HG02678 (cell line): ENCODE data around the gene MAPK9.
"Not testable (repeated sequence)": the region's sequence is repeated elsewhere in the genome, so short reads cannot be mapped to it uniquely, and the experiment has no call there.

ENCODE experiments used
- ATAC-seq: cut with Tn5 transposase; IDR thresholded peaks from one replicate; pipeline ENCODE4 v1.9.1; 2021; ENCODE audit warnings: mild to moderate bottlenecking, moderate library complexity; ENCODE audit not compliant: unreplicated experiment

MAPK9 gene

DNA sequence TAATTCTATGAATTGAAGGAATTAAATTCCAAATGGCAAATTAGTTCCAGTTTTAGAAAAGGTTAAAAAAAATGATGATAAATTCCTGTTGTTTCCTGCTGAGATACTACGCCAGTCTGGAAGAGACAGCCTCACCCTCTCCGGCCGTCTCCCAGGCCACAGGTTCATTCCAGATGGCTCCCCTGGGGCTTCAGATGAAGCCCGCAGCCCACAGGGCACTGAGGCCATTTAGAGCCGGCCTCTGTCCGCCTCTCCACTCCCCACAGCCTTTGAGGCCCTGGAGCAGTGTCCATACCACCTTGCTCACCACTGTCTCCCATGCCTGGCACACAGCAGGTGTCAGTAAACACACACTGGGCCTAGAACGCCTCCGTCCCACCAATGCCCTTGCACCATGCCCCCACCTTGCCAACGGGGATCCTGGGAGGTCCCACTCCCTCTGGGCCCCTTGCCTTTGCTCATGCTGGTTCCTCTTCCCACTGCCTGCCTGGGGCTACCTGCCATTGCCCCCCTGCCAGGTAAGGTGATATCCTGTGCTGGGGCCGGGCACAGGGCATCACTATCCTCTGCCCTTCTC, 35.2 kb upstream of the MAPK9 start:
- no peak for ATAC-seq

- no peak for ATAC-seq
Observed at GRCh38 chr5:180324601-180324950, 32.7 kb upstream of the MAPK9 start.

DNA sequence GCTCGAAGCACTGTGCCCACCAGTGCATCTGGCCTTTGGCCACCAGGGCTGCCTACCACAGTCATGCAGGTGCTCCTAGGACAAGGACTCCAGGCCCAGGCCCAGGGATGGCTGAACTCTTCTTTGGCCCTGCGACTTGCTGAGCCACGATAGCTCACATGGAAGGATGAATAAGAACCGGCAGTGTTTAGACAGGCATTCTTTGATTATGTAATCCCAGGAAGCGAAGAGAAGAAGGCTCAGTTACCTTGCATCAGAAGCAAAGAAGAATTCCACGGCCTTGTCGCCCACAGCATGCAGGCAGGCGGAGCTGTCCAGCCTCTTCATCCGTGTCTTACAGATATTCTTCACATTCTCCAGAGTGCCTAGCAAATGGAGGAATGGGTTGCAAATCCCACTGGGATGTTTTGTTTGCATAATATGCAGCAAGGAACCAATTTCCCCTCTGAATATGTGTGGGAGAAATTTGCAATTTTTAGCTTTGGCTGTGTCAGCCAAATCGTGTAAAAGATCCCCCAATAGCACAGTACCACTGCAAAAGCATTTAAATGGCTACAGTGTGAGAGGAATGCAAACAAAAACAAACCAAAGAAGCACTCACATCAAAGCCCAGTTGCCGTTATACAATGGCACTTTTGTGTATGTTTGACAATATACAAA, 32.2 kb upstream of the MAPK9 start:
- no peak for ATAC-seq

- no peak for ATAC-seq
Observed at GRCh38 chr5:180323160-180323559, 31.3 kb upstream of the MAPK9 start.

GRCh38 chr5:180318456-180319089, 26.7 kb upstream of the MAPK9 start:
- no peak for ATAC-seq

GRCh38 chr5:180316586-180316985, 24.7 kb upstream of the MAPK9 start:
- ATAC-seq: no peak

GRCh38 chr5:180315762-180316212, 23.9 kb upstream of the MAPK9 start:
- ATAC-seq: peak; percentile 69

GRCh38 chr5:180313677-180314505, 22.0 kb upstream of the MAPK9 start:
- no peak for ATAC-seq

DNA sequence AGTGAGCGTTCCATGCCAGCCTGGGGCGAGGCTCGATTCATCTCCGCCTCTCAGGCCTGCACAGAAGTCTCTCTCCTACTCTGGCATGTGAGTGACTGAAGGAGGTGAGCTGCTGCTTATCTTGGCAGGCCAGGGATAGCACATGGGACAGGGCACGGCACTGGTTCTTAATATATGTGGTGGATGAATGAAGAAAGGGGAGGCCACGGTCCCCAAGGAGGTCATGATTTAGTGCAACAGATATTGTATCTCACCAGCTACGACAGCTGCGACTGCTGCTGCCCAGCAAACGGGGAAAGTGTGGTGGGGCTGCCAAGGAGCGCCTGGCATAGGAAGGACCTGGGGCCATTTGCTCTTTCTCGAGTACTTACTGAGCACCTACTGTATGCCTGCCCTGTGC, 19.3 kb upstream of the MAPK9 start:
- ATAC-seq: no peak

DNA sequence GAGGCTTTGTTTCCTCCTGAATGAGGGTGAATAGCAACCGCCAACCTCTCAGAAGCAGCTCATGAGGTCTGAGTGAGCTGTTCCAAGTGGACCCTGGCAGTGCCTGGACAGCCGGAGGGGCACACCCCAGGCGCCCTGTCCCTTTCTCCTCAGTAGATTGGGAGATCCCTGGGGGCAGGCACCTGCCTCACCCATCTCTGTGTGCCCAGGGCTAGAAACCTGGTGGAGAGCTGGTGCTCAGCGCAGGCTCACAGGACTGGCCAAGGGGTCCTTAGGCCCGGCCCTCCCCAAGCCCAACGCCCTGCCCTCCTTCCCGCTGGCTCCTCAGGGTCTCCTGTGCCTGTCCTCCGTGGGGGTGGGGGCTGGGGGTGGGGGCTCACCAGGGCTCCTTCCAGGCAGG, 14.9 kb upstream of the MAPK9 start:
- ATAC-seq: no peak

DNA sequence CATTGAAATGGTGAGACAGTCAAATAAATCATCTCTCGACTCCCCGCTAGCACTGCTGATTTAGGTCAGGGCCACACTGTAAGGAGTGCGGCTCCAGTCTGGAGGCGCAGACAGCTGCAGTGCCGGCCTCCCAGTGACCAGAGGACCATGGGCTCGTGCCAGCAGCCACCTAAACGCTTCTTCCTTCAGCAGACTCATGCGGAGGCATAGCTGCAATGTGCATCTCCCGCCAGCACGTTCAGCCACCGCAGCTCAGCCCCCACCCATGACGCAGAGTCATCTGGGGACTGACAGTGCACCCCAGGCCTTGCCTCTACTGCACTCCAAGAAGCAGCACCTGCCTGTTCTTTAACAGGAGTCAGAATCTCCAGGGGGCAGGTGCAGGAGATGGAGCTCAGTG, 13.6 kb upstream of the MAPK9 start:
- ATAC-seq: no peak

DNA sequence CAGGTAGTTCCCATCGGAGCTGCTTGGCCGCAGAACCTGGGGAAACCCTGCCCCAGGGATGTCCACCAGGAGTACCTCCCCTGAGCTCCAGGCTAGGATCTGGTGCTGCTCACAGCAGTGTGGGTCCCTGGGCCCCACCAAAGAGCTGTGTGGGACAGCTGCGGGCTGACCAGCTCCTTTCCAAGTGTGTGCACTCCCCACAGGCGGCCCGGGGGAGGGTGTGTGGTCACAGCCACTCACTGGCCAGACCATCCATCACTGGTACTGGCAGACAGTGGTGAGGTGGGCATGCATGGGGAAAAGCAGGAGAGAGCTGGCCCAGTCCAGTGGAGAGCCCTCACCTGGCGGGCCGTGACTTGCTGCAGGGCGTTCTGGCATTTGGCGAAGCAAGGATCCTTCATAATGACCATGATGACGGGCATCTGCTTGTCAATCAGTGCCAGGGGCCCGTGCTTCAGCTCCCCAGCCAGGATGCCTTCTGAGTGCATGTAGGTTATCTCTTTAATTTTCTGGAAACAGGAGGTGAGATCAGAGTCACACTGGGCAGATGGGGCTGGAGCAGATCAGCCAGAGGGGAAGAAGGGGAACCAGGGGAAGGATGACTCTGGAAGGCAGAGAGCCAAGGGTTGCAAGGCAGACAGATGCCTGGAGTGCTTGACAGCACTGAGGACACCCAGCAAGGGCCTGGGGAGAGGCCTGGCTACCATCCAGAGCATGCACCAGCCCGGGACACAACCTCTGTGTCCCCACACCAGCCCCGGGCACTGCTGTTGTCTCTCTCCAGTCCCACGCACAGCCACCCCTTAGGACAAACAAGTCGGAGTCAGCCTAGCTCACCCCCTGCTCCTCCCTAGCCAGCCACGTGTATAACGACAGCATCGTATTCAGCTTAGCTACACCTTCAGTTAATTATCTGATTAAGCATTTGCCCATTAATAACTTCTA, 12.8 kb upstream of the MAPK9 start:
- no peak for ATAC-seq

- no peak for ATAC-seq
Observed at GRCh38 chr5:180304016-180304292, 12.1 kb upstream of the MAPK9 start.

DNA sequence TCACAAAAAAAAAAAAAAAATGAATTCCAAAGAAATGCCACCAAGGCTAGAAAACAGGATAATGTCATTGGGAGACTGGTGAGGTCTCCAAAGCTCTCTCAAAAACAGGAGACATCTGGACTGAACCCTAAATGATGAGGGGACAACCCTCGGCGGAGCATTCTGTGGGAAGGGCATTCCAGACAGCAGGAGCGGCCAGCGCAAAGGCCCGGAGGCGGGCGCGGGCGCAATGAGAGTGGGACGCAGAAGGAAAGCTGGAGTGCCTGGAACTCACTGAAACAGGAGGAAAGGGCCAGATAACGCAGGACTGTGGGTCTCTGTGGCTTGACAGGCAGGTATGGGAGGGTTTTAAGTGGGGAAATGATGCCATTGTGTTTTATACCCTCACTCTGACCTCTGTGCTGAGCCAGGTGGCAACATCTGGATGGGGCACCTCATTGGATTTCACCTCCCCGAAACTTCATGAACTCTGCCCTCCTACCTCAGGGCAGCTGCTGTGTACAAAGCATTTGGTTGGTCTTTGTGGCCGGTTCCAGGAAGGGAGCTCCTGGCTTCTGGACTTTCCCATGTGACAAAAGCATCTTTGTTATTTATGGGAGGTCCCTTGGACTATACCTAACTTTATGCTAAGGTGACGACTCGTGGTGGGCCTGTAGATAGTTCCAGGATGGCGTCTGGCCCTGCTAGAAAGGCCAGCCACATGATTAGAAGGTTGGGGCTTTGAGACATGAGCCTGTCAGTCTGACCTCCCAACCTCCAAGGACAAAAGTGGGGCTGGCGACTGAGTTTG, 11.5 kb upstream of the MAPK9 start:
- no peak for ATAC-seq

DNA sequence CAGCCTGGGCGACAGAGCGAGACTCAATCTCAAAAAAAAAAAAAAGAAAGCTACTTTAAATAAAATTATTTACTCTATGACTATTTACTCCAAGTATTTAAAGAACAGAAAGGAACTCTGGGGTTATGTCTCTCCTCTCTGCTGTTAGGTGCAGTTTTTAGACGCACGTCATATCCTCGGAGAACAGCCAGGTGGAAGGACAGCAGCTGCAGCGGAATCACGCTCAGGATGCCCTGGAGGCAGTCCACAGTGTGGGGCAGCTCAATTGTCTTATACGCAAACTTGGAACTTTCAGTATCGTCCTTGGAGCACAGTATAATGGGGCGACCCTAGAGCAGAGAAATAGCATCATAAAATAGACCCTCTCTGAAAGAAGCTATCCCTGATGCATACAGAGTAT, 10.4 kb upstream of the MAPK9 start:
- ATAC-seq: no peak

DNA sequence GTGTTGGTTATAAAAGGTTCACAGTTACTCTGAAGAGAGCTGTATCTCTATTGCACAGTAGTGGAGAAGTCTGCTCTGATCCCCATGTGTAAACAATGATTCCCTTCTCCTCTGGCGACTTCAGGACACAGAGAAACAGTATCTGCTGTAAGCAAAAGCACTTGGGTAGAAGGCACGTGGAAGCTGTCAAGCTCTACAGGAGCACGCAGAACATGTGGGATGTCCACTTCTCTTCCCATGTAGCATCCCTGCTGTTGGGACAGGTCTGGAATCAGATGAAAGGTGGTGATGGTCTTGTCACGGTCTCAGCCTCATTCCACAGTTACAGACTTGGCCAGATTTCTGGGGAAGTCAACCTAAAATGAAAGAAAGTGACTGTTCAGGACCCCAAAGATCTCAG, 9.4 kb upstream of the MAPK9 start:
- ATAC-seq: no peak

GRCh38 chr5:180299526-180299925, 7.6 kb upstream of the MAPK9 start:
- no peak for ATAC-seq

- ATAC-seq: not testable (repeated sequence)
Observed at GRCh38 chr5:180299014-180299413, 7.1 kb upstream of the MAPK9 start.

- no peak for ATAC-seq
Observed at GRCh38 chr5:180297587-180298282, 5.9 kb upstream of the MAPK9 start.
